Heart right ventricle (tissue), 16 donors: ENCODE results near the gene SHISA6. TPM values are rescaled to one million over a fixed set of nuclear protein-coding genes. Genes with fewer than 3 reads are reported as not detected.

Experiments
- ATAC-seq, 8 donors: fragments of 200-7000 bp; cut with Tn5 transposase; one replicate each; pipeline ENCODE4 v1.9.1; 2020; ENCODE audit warnings: mild to moderate bottlenecking in 8 of 8, moderate library complexity in 8 of 8, moderate number of reproducible peaks in 1 of 8
- DNase-seq, 2 donors: peaks; one replicate each; pipeline ENCODE4 v3.0.0-alpha.2; 2020
- H3K27ac ChIP-seq, 10 donors: fragments of 200-600 bp; sonication (generic) in 2 of 10; one replicate each; pipeline versions ENCODE4 v1.5.0 to v1.8.0; 2020 to 2022; ENCODE audit warnings: mild to moderate bottlenecking in 3 of 10
- H3K27me3 ChIP-seq, 7 donors: fragments of 200-600 bp; one replicate each; pipeline ENCODE4 v1.8.0; 2021 to 2022; ENCODE audit warnings: mild to moderate bottlenecking in 2 of 7
- H3K36me3 ChIP-seq, 9 donors: fragments of 200-600 bp; sonication (generic) in 1 of 9; one replicate each; pipeline versions ENCODE4 v1.5.0 to v1.8.0; 2020 to 2022; ENCODE audit warnings: mild to moderate bottlenecking in 2 of 9
- H3K4me1 ChIP-seq, 9 donors: fragments of 200-600 bp; sonication (generic) in 1 of 9; one replicate each; pipeline versions ENCODE4 v1.5.0 to v1.8.0; 2020 to 2022; ENCODE audit warnings: mild to moderate bottlenecking in 4 of 9
- H3K4me3 ChIP-seq, 10 donors: fragments of 200-600 bp; sonication (generic) in 2 of 10; one replicate each; pipeline versions ENCODE4 v1.5.0 to v1.8.0; 2020 to 2022; ENCODE audit warnings: mild to moderate bottlenecking in 7 of 10, moderate library complexity in 2 of 10
- H3K9me3 ChIP-seq, 11 donors: fragments of 200-600 bp in 10 of 11; sonication (generic) in 2 of 11; one replicate each; pipeline versions ENCODE4 v1.5.0 to v1.8.0; 2013 to 2022; ENCODE audit warnings: mild to moderate bottlenecking in 2 of 11, control low read depth in 1 of 11, moderate library complexity in 1 of 11
- WGBS, 2 donors: extraction: QIAGEN DNeasy Blood & Tissue Kit; methylation state at CpG; one replicate each; pipeline ENCODE4 v1.1.7; 2013; ENCODE audit warnings: inconsistent platforms in 1 of 2; 5-methylcytosine and 5-hydroxymethylcytosine counted together
- intact Hi-C, 10 donors: fragments of 100-400 bp; cut with DNase I; formaldehyde crosslinking; loops; one replicate each; pipeline versions ENCODE4 v1.11.1 to v1.14.2; 2022
- polyA plus RNA-seq, 2 donors: library from polyadenylated mRNA; stranded (reverse); fragments of 200-250 nt; gene quantifications; one replicate each; pipeline ENCODE4 v1.2.3, GENCODE V29; 2013
- total RNA-seq, 10 donors: library from RNA; stranded (reverse); fragmentation: NEBNext Ultra II Directional in 3 of 10; extraction: Animal tissue kit (Norgen Biotek cat#: 25700) in 3 of 10; gene quantifications; one replicate each; pipeline versions ENCODE4 v1.2.1 to v1.2.4, GENCODE V29; 2021 to 2023
- TF ChIP-seq, protein P1 (sequence below), 9 donors: fragments of 200-600 bp; sonication (generic) in 2 of 9; IDR thresholded peaks; one replicate each; pipeline versions ENCODE4 v1.5.0 to v1.8.0; 2021 to 2022; ENCODE audit warnings: antibody characterized with exemption in 9 of 9, mild to moderate bottlenecking in 5 of 9, moderate library complexity in 1 of 9
- donor health status: Arrhythmogenic right ventricular cardiomyopathy.
- donor health status: ischemic (EF 13 %, LVEDD 7.1; RV severe dilation, severe dysfunction).
- donor health status: healthy with polysubstance abuse.
- donor health status: DM: no; HTN: yes; CAD: no.
- donor health status: DM: no; HTN: no; CAD: no.
- donor health status: ischemic (EF 25% LVEDD 6.9; RV normal size, moderate dysfunction).
- donor health status: ischemic (EF 25% LVEDD 5.7; RV mildly dilated, moderate dysfunction).
- donor health status: healthy.
- donor health status: DM: yes; HTN: yes; CAD: no.
- donor health status: Ischemic cardiomyopathy.
- donor health status: ischemic (EF 35%, LVEDD 5.7; RV mildly dilated, moderate dysfunction).
- donor health status: nonischemic (EF 11% LVEDD 7.7; RV severe dilation, severe dysfunction).
- donor health status: DM: yes; HTN: yes; CAD: no.
- donor health status: PGD.
- donor health status: ischemic (EF 29% LVEDD 5.4; RV normal size, mild dysfunction).
- donor health status: nonischemic (EF 23%, LVEDD 6.1; RV moderate dilation, normal function).

The SHISA6 gene
- total and polyA plus RNA-seq, 12 donors, result 0.06 to 0.66 (median 0.23) TPM

DNA sequence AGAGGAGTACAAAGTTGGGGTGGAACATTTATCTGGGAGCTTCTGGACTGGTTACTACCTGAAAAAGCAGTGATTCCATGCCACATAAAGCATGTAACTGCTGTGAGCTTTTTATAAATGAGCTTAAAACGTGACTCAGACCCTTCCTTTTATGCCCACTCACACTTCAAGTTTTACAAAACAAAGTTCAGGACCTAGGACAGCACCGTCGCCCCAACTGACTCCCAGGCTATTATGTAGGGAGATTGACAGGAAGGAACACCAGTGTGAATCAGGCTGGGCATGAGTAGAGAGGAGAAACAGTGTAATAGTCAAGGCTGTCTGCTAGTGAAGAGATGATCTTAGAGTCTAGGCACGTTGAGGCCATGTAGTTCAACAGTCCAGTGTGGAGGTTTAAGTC, 265.6 kb downstream of the SHISA6 start:
- ATAC-seq, result peak in 1 of 8 donors; percentile 41
- TF ChIP-seq, protein P1, sequence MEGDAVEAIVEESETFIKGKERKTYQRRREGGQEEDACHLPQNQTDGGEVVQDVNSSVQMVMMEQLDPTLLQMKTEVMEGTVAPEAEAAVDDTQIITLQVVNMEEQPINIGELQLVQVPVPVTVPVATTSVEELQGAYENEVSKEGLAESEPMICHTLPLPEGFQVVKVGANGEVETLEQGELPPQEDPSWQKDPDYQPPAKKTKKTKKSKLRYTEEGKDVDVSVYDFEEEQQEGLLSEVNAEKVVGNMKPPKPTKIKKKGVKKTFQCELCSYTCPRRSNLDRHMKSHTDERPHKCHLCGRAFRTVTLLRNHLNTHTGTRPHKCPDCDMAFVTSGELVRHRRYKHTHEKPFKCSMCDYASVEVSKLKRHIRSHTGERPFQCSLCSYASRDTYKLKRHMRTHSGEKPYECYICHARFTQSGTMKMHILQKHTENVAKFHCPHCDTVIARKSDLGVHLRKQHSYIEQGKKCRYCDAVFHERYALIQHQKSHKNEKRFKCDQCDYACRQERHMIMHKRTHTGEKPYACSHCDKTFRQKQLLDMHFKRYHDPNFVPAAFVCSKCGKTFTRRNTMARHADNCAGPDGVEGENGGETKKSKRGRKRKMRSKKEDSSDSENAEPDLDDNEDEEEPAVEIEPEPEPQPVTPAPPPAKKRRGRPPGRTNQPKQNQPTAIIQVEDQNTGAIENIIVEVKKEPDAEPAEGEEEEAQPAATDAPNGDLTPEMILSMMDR (IDR thresholded peaks at IDR 0.05), result no peak
- no peaks in the 10 kb centered on the region for H3K9me3 ChIP-seq
- peaks cover 0 to 4% (median 0%) of the 10 kb centered on the region in 7 donors for H3K27me3 ChIP-seq
- no peak overlapping the region for H3K27ac ChIP-seq
- DNase-seq, result no peak
- no peaks in the 10 kb centered on the region for H3K36me3 ChIP-seq
- intact Hi-C loops, result no loop called here
- H3K4me1 ChIP-seq, result no peaks in the 10 kb centered on the region
- no peak overlapping the region for H3K4me3 ChIP-seq
- 7 to 10% methylated on average over 4 of the region's 4 CpGs for WGBS, 2 donors

DNA sequence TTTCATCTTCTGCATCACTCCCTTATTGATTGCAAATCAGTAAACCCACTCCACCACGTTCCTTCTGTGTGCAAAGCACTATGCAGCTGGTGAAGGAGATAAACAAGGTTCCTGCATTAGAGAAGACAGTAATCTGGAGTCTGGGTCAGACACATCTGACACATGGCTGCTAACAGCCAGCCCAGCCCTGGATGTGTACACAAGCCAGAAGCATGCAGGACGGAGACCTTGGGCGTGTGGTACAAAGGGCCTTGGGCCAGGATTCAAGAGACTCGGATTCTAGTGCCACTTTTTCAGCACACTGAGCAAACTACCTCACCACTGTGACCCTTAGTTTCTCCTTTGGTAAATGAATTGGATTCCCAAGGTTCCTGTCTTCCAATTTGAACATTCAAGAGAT, 270.7 kb downstream of the SHISA6 start:
- Histone ChIP-seq H3K27ac (no peak overlapping the region), H3K4me3 (no peak overlapping the region), H3K4me1 (no peaks in the 10 kb centered on the region), H3K36me3 (no peaks in the 10 kb centered on the region), H3K27me3 (peaks cover 0 to 23% (median 0%) of the 10 kb centered on the region in 7 donors), H3K9me3 (no peaks in the 10 kb centered on the region)
- intact Hi-C loops, result loop anchor here in 1 of 10 donors (10.0 kb wide), 1 partner anchor 57 kb away; no protein-coding TSS in a partner anchor
- ATAC-seq, result no peak
- 43 to 48% methylated on average over 4 of the region's 4 CpGs for WGBS, 2 donors
- no peak for DNase-seq
- TF ChIP-seq, protein P1 (IDR thresholded peaks at IDR 0.05), result no peak

DNA sequence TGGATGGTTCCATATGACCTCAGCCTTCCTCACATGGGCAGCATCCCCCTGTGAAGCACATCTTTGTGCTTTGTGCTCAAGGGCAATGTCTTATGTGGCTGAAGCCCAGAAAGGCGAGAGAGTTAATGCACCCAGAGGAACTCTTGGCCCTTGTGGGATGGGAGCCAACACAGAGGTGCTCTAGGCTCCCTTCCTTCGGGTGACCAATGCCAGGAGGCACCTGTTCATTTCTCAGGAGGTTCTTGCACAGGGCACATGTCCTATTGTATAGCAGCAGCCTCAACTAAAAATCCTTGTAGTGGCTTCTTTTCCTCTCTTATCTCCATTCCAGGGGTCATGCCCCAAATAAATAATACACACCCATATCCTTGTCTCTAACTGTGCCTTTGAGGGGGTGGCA, 273.6 kb downstream of the SHISA6 start:
- DNase-seq (no peak), ATAC-seq (no peak)
- Histone ChIP-seq H3K36me3 (no peaks in the 10 kb centered on the region), H3K9me3 (no peaks in the 10 kb centered on the region), H3K27ac (no peak overlapping the region), H3K4me1 (no peaks in the 10 kb centered on the region), H3K4me3 (no peak overlapping the region), H3K27me3 (peaks cover 0 to 20% (median 0%) of the 10 kb centered on the region in 7 donors)
- WGBS, 2 donors, result 68 to 74% methylated on average over 2 of the region's 2 CpGs
- TF ChIP-seq, protein P1 (IDR thresholded peaks at IDR 0.05), result no peak
- intact Hi-C loops, result loop anchor here in 1 of 10 donors (10.0 kb wide), 1 partner anchor 60 kb away; no protein-coding TSS in a partner anchor

DNA sequence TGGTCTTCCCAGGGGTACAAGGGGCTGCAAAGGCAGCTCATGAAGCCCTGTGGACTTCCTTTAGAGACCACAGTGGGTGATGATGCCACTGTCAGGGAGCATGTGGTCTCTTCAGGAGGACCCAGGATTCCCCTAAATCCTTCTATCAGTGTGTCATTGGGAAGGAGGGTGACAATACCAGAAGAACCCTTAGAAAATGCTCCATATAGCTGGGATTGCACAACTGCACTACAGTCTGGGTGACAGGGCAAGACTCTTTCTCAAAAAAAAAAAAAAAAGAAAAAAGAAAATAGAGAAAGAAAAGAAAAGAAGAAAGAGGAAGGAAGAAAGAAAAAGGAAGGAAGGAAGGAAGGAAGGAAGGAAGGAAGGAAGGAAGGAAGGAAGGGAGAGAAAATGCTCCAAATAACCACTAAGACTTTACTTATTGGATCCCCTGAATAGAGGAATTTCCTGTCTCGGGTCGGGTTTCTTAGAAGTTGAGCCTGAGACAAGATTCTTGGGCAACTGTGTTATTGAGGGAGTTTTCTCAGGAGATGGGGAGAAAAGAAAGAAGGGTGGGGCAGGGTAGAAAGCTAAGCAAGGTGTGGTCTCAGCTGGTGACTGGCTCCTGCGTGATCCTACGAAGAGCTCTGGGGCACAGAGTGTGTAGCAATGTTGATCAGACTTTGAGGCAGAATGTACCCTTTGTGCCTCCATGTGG, 274.1 kb downstream of the SHISA6 start:
- 66 to 75% methylated on average over 4 of the region's 4 CpGs for WGBS, 2 donors

More for the DNA sequence above, 274.1 kb downstream of the SHISA6 start:
- H3K27me3 ChIP-seq, result peaks cover 0 to 20% (median 0%) of the 10 kb centered on the region in 7 donors
- no peaks in the 10 kb centered on the region for H3K36me3 ChIP-seq
- DNase-seq, result no peak
- ATAC-seq, result no peak
- intact Hi-C loops, result loop anchor here in 1 of 10 donors (10.0 kb wide), 1 partner anchor 60 kb away; no protein-coding TSS in a partner anchor
- TF ChIP-seq, protein P1 (IDR thresholded peaks at IDR 0.05), result no peak
- H3K4me3 ChIP-seq, result no peak overlapping the region
- H3K9me3 ChIP-seq, result no peaks in the 10 kb centered on the region
- no peak overlapping the region for H3K27ac ChIP-seq
- H3K4me1 ChIP-seq, result no peaks in the 10 kb centered on the region
